MV-4-11 (cell line): ENCODE results near the gene PPIF.

ENCODE experiments used
- DNase-seq: peaks from one replicate; lab custom pipeline; 2025; lab: John Stamatoyannopoulos, UW

Gene PPIF

GRCh38 chr10:79347226-79347893, at the start of gene PPIF:
Gene PPIF (plus strand): TSS chr10:79347469. CDS start chr10:79347549, 80 bp downstream.
- peak; percentile 81 for DNase-seq

GRCh38 chr10:79298403-79299244, 48.6 kb upstream of the PPIF start:
- peak; percentile 71 for DNase-seq

GRCh38 chr10:79299397-79300241, 47.6 kb upstream of the PPIF start:
- DNase-seq, result no peak

DNA sequence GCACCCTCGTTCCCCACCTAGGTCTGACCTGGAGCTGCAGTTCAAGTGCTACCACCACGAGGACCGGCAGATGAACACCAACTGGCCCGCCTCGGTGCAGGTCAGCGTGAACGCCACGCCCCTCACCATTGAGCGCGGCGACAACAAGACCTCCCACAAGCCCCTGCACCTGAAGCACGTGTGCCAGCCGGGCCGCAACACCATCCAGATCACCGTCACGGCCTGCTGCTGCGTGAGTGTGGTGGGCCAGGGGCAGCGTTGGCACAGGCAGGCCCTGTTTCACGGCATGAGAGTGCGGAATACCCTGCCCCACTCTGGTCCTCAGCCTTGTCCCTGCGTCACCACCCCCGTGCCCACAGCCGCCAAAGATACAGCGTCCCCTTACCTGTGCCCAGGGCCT, 46.6 kb upstream of the PPIF start:
- no peak for DNase-seq

GRCh38 chr10:79301754-79302530, 45.3 kb upstream of the PPIF start:
- DNase-seq, result no peak

GRCh38 chr10:79303631-79304478, 43.4 kb upstream of the PPIF start:
- no peak for DNase-seq

DNA sequence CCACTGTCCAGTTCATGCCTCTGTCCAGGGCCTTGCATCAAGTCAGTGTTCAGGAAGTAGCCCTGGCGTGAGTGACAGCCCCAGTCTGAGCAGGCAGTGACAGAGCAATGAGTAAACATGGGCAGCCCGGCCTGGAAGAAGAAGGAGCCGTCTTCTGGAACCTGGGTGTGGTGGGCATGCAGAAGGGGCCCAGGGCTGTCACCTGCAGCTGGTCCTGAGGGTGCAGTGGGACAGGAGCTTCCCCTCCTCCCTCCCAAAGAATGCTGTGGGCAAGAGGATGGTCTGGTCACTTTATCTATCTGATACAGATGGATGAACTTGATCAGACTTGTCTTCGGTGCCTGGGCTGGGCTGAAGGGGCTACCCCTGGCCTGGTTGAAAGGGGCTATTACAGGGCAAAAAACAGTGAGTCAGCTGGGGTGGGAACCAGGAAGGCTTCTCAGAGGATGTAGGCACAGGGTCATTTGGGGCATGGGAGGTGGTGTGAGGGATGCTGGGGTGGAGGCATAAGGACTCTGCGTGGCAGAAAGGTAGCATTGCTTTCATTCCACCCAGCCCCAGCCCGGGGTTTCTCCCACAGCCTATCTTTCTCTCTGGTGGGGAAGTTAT, 42.7 kb upstream of the PPIF start:
- no peak for DNase-seq

DNA sequence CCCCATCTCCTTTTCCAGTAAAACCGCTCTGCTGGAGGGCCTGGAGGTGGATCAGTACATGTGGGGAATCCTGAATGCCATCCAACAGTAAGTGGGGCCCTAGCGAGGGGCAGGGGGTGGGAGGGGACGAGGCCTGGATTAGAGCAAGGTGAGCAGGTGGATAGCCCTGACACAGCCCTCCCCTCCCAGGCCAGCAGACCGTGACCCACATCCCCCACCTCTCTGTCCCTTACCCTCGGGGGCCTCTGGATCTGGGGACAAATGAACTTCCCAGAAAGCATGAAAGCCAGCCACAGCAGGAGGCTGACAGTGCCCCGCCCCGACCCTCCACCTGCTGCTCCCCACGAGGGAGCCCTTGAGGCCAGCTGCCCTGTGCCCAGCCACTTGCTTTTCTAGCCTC, 41.8 kb upstream of the PPIF start:
- no peak for DNase-seq

GRCh38 chr10:79305988-79306387, 41.3 kb upstream of the PPIF start:
- DNase-seq, result no peak

DNA sequence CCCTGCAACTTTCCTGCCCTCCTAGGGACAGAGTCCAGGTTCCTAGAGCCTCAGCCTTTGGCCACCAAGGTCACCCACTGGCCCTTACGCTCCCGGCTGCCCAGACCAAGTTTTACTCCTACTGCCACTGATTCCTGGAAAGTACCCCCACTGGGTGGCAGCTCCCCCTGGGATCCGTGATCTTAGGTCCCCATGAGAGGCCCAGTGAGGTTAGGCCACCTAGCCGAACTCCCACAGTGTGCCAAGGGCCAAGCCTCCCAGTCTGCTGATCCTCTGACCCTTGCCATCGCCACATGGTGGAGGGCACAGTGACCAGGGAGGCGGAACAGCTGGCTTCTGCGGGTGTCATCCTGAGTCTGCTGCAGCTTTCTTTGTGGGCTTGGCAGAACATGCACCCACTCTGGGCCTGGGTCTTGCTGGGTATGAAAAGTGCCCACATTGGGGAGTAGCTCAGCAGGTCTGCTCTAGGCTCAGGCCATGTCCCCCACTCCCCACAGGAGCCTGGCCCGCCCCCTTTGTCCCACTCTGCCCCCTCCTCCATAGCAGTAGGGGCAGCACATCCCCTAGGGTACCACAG, 40.5 kb upstream of the PPIF start:
- DNase-seq, result no peak

GRCh38 chr10:79308016-79308415, 39.3 kb upstream of the PPIF start:
- no peak for DNase-seq

- DNase-seq, result no peak
Measured at GRCh38 chr10:79308969-79309665, 38.2 kb upstream of the PPIF start.

GRCh38 chr10:79310200-79310865, 36.9 kb upstream of the PPIF start:
- no peak for DNase-seq

- DNase-seq, result no peak
Measured at GRCh38 chr10:79310911-79311573, 36.2 kb upstream of the PPIF start.

- DNase-seq, result no peak
Measured at GRCh38 chr10:79311581-79312407, 35.5 kb upstream of the PPIF start.

- DNase-seq, result no peak
Measured at GRCh38 chr10:79312601-79313187, 34.6 kb upstream of the PPIF start.

GRCh38 chr10:79313320-79313719, 33.9 kb upstream of the PPIF start:
- no peak for DNase-seq
